ENCODE measurements around the gene EVI5. TPM values are rescaled to one million over a fixed set of nuclear protein-coding genes. Genes with fewer than 3 reads are reported as not detected.
"Not testable (repeated sequence)": the region's sequence is repeated elsewhere in the genome, so short reads cannot be mapped to it uniquely, and the experiment has no call there.

EVI5 gene
- polyA plus RNA-seq, 3 donors = 7.6 to 19.4 (median 14.3) TPM

GRCh38 chr1:92778376-92778775, 6.5 kb downstream of the EVI5 start:
- intact Hi-C loops (cut with micrococcal nuclease) = no loop called here
- H3K36me3 Mint-ChIP-seq = peaks cover 38 to 52% of the 10 kb centered on the region in 2 donors
- Histone ChIP-seq H3K9me3 (replicated peaks in 1 of 2; ENCODE audit: control insufficient read depth in 1 of 2, insufficient read depth in 1 of 2, low read length in 2 of 2) (no peaks in the 10 kb centered on the region), H3K4me3 (replicated peaks in 1 of 3; ENCODE audit: low read depth in 2 of 3, low read length in 3 of 3) (no peak overlapping the region), H2AFZ (ENCODE audit: insufficient read depth, low read depth, low read length, poor library complexity, severe bottlenecking) (no peak overlapping the region), H3K9ac (ENCODE audit: insufficient read depth, low read length, poor library complexity, severe bottlenecking) (no peak overlapping the region), H3K27me3 (ENCODE audit: control insufficient read depth in 2 of 2, insufficient read depth in 2 of 2, low read length in 2 of 2) (no peaks in the 10 kb centered on the region), H3K27ac (ENCODE audit: low read depth in 1 of 2, low read length in 2 of 2) (no peak overlapping the region), H3K4me2 (replicated peaks; ENCODE audit: extremely low read depth, low read length, poor library complexity, severe bottlenecking) (no peak overlapping the region), H3K4me1 (ENCODE audit: control insufficient read depth in 1 of 2, insufficient read depth in 2 of 2, low read length in 2 of 2) (peaks cover 10 to 11% of the 10 kb centered on the region in 2 donors), H4K20me1 (ENCODE audit: insufficient read depth, low read length) (peaks cover 98% of the 10 kb centered on the region), H3K36me3 (replicated peaks in 1 of 2; ENCODE audit: control insufficient read depth in 1 of 2, insufficient read depth in 2 of 2, low read length in 2 of 2) (peaks cover 2 to 30% of the 10 kb centered on the region in 2 donors), H3K79me2 (ENCODE audit: insufficient read depth, low read length) (peaks cover 93% of the 10 kb centered on the region)
- H3K27me3 Mint-ChIP-seq (ENCODE audit: low read depth in 3 of 3) = peaks cover 3 to 6% (median 4%) of the 10 kb centered on the region in 3 donors
- no peak overlapping the region for H3K27ac Mint-ChIP-seq
- TF ChIP-seq CTCF (IDR thresholded peaks at IDR 0.05) = no peak
- H3K4me1 Mint-ChIP-seq = peaks cover 26% of the 10 kb centered on the region
- no peak for DNase-seq
- peaks cover 0 to 3% (median 0%) of the 10 kb centered on the region in 7 donors for H3K9me3 Mint-ChIP-seq
- no peak overlapping the region for H3K4me3 Mint-ChIP-seq
- no CpG with 5 or more reads among the region's 1 CpG for WGBS (ENCODE audit: insufficient coverage)

- Histone ChIP-seq H3K9ac (ENCODE audit: insufficient read depth, low read length, poor library complexity, severe bottlenecking) (no peak overlapping the region), H2AFZ (ENCODE audit: insufficient read depth, low read depth, low read length, poor library complexity, severe bottlenecking) (no peak overlapping the region), H3K4me3 (replicated peaks in 1 of 3; ENCODE audit: low read depth in 2 of 3, low read length in 3 of 3) (no peak overlapping the region), H4K20me1 (ENCODE audit: insufficient read depth, low read length) (peaks cover 98% of the 10 kb centered on the region), H3K4me2 (replicated peaks; ENCODE audit: extremely low read depth, low read length, poor library complexity, severe bottlenecking) (no peak overlapping the region), H3K79me2 (ENCODE audit: insufficient read depth, low read length) (peaks cover 87% of the 10 kb centered on the region), H3K4me1 (ENCODE audit: control insufficient read depth in 1 of 2, insufficient read depth in 2 of 2, low read length in 2 of 2) (no peaks in the 10 kb centered on the region), H3K9me3 (replicated peaks in 1 of 2; ENCODE audit: control insufficient read depth in 1 of 2, insufficient read depth in 1 of 2, low read length in 2 of 2) (peaks cover 0 to under 1% of the 10 kb centered on the region in 2 donors), H3K27ac (ENCODE audit: low read depth in 1 of 2, low read length in 2 of 2) (no peak overlapping the region), H3K36me3 (replicated peaks in 1 of 2; ENCODE audit: control insufficient read depth in 1 of 2, insufficient read depth in 2 of 2, low read length in 2 of 2) (peaks cover 0 to 19% of the 10 kb centered on the region in 2 donors), H3K27me3 (ENCODE audit: control insufficient read depth in 2 of 2, insufficient read depth in 2 of 2, low read length in 2 of 2) (no peaks in the 10 kb centered on the region)
- Mint-ChIP-seq H3K4me3 (no peak overlapping the region), H3K27ac (no peak overlapping the region), H3K9me3 (peaks cover 0 to 10% (median 3%) of the 10 kb centered on the region in 7 donors), H3K4me1 (peaks cover 10% of the 10 kb centered on the region), H3K36me3 (peaks cover 27 to 50% of the 10 kb centered on the region in 2 donors), H3K27me3 (ENCODE audit: low read depth in 3 of 3) (peaks cover 0 to 2% (median 0%) of the 10 kb centered on the region in 3 donors)
- no peak for TF ChIP-seq CTCF (IDR thresholded peaks at IDR 0.05)
- WGBS (ENCODE audit: insufficient coverage) = 100% methylated on average over 1 of the region's 1 CpG
- intact Hi-C loops (cut with micrococcal nuclease) = no loop called here
- DNase-seq = no peak
Observed at GRCh38 chr1:92774407-92774806, 10.5 kb downstream of the EVI5 start.

GRCh38 chr1:92773749-92774148, 11.2 kb downstream of the EVI5 start:
- H3K27me3 ChIP-seq (ENCODE audit: control insufficient read depth in 2 of 2, insufficient read depth in 2 of 2, low read length in 2 of 2); H3K27ac Mint-ChIP-seq; intact Hi-C loops (cut with micrococcal nuclease); H3K9me3 ChIP-seq (replicated peaks in 1 of 2; ENCODE audit: control insufficient read depth in 1 of 2, insufficient read depth in 1 of 2, low read length in 2 of 2); H3K27ac ChIP-seq (ENCODE audit: low read depth in 1 of 2, low read length in 2 of 2); DNase-seq; H3K4me2 ChIP-seq (replicated peaks; ENCODE audit: extremely low read depth, low read length, poor library complexity, severe bottlenecking); H3K9ac ChIP-seq (ENCODE audit: insufficient read depth, low read length, poor library complexity, severe bottlenecking); H2AFZ ChIP-seq (ENCODE audit: insufficient read depth, low read depth, low read length, poor library complexity, severe bottlenecking); H3K4me3 ChIP-seq (replicated peaks in 1 of 3; ENCODE audit: low read depth in 2 of 3, low read length in 3 of 3); H3K4me1 Mint-ChIP-seq; H3K4me3 Mint-ChIP-seq; H3K4me1 ChIP-seq (ENCODE audit: control insufficient read depth in 1 of 2, insufficient read depth in 2 of 2, low read length in 2 of 2); H3K27me3 Mint-ChIP-seq (ENCODE audit: low read depth in 3 of 3): not testable (repeated sequence)
- WGBS (ENCODE audit: insufficient coverage) = no CpG with 5 or more reads among the region's 2 CpGs
- Histone ChIP-seq H3K79me2 (ENCODE audit: insufficient read depth, low read length) (peaks cover 87% of the 10 kb centered on the region), H4K20me1 (ENCODE audit: insufficient read depth, low read length) (peaks cover 98% of the 10 kb centered on the region), H3K36me3 (replicated peaks in 1 of 2; ENCODE audit: control insufficient read depth in 1 of 2, insufficient read depth in 2 of 2, low read length in 2 of 2) (peaks cover 0 to 17% of the 10 kb centered on the region in 2 donors)
- Mint-ChIP-seq H3K9me3 (peaks cover under 1 to 14% (median 8%) of the 10 kb centered on the region in 7 donors), H3K36me3 (peaks cover 29 to 49% of the 10 kb centered on the region in 2 donors)
